SK-N-SH treated with all-trans-retinoic acid at 6 μM for 48 hours (cell line): ENCODE data around the gene IFNGR1.
"Not testable (repeated sequence)": the region's sequence is repeated elsewhere in the genome, so short reads cannot be mapped to it uniquely, and the experiment has no call there.

Experiments
- ATAC-seq: fragments of 200-7000 bp; cut with Tn5 transposase; 3 replicates; pipeline ENCODE4 v1.9.1; 2020; ENCODE audit warnings: mild to moderate bottlenecking, moderate library complexity
- ARNTL ChIP-seq: fragments of 450-650 bp; formaldehyde crosslinking; IDR thresholded peaks from 2 replicates; pipeline ENCODE4 v1.5.0; 2020; ENCODE audit warnings: low read depth, mild to moderate bottlenecking, moderate library complexity, borderline replicate concordance
- BACH2 ChIP-seq: fragments of 250-450 bp; sonication (Bioruptor Pico); IDR thresholded peaks from 2 replicates; pipeline ENCODE4 v1.9.0; 2021; ENCODE audit warnings: mild to moderate bottlenecking, borderline replicate concordance
- CREB5 ChIP-seq: fragments of 250-450 bp; sonication (Bioruptor Pico); IDR thresholded peaks from 2 replicates; pipeline ENCODE4 v1.5.1; 2020; ENCODE audit warnings: low read depth, mild to moderate bottlenecking, moderate library complexity
- CSRNP3 ChIP-seq: fragments of 250-450 bp; sonication (Bioruptor Pico); IDR thresholded peaks from 2 replicates; pipeline ENCODE4 v1.5.1; 2021; ENCODE audit warnings: mild to moderate bottlenecking, moderate library complexity
- ESRRG ChIP-seq: fragments of 250-450 bp; sonication (Bioruptor Pico); IDR thresholded peaks from 2 replicates; pipeline ENCODE4 v1.6.1; 2021; ENCODE audit warnings: mild to moderate bottlenecking
- OSR1 ChIP-seq: fragments of 250-450 bp; sonication (Bioruptor Pico); IDR thresholded peaks from 2 replicates; pipeline ENCODE4 v1.8.0; 2022; ENCODE audit warnings: moderate library complexity, mild to moderate bottlenecking, inconsistent platforms
- PATZ1 ChIP-seq: fragments of 250-450 bp; sonication (Bioruptor Pico); IDR thresholded peaks from 2 replicates; pipeline ENCODE4 v1.8.0; 2020; ENCODE audit warnings: mild to moderate bottlenecking, moderate library complexity, borderline replicate concordance
- POU6F1 ChIP-seq: fragments of 250-450 bp; sonication (Bioruptor Pico); IDR thresholded peaks from 2 replicates; pipeline ENCODE4 v1.8.0; 2021; ENCODE audit warnings: low read depth, mild to moderate bottlenecking, moderate library complexity, borderline replicate concordance
- PPARA ChIP-seq: fragments of 250-450 bp; sonication (Bioruptor Pico); IDR thresholded peaks from 2 replicates; pipeline ENCODE4 v1.5.0; 2020; ENCODE audit warnings: mild to moderate bottlenecking, borderline replicate concordance
- RARB ChIP-seq: fragments of 250-450 bp; sonication (Bioruptor Pico); IDR thresholded peaks from 2 replicates; pipeline ENCODE4 v1.8.0; 2021; ENCODE audit warnings: mild to moderate bottlenecking, moderate library complexity
- SNAI2 ChIP-seq: fragments of 250-450 bp; sonication (Bioruptor Pico); IDR thresholded peaks from 2 replicates; pipeline ENCODE4 v1.5.0; 2020; ENCODE audit warnings: mild to moderate bottlenecking, moderate library complexity
- TCF4 ChIP-seq: fragments of 250-450 bp; sonication (Bioruptor Pico); IDR thresholded peaks from 2 replicates; pipeline ENCODE4 v1.8.0; 2021; ENCODE audit warnings: mild to moderate bottlenecking, moderate library complexity, borderline replicate concordance
- TOX ChIP-seq: fragments of 250-450 bp; sonication (Bioruptor Pico); IDR thresholded peaks from 2 replicates; pipeline ENCODE4 v1.8.0; 2021; ENCODE audit warnings: mild to moderate bottlenecking, moderate library complexity, borderline replicate concordance
- TSHZ2 ChIP-seq: fragments of 250-450 bp; sonication (Bioruptor Pico); IDR thresholded peaks from 2 replicates; pipeline ENCODE4 v1.5.0; 2020; ENCODE audit warnings: mild to moderate bottlenecking, moderate library complexity
- ZFP3 ChIP-seq: fragments of 250-450 bp; sonication (Bioruptor Pico); IDR thresholded peaks from 2 replicates; pipeline ENCODE4 v1.5.0; 2020; ENCODE audit warnings: mild to moderate bottlenecking, moderate library complexity
- ZFP30 ChIP-seq: fragments of 450-650 bp; formaldehyde crosslinking; IDR thresholded peaks from 2 replicates; pipeline ENCODE4 v1.5.0; 2022; ENCODE audit warnings: mild to moderate bottlenecking, moderate library complexity
- ZNF565 ChIP-seq: fragments of 450-650 bp; formaldehyde crosslinking; conservative IDR thresholded peaks from 2 replicates; pipeline ENCODE4 v1.5.0; 2020; ENCODE audit warnings: low read depth, mild to moderate bottlenecking, moderate library complexity
- ZNF70 ChIP-seq: fragments of 450-650 bp; formaldehyde crosslinking; IDR thresholded peaks from 2 replicates; pipeline ENCODE4 v1.5.0; 2020; ENCODE audit warnings: mild to moderate bottlenecking, moderate library complexity
- ZNF8 ChIP-seq: fragments of 450-650 bp; formaldehyde crosslinking; IDR thresholded peaks from 2 replicates; pipeline ENCODE4 v1.5.0; 2020; ENCODE audit warnings: mild to moderate bottlenecking, moderate library complexity

The IFNGR1 gene

GRCh38 chr6:137210903-137211302 is 8.3 kb downstream of the IFNGR1 start:
- ATAC-seq, result no peak
- TF ChIP-seq POU6F1 (CRISPR knock-in tag) (no peak), PPARA (CRISPR knock-in tag) (no peak), ZFP30 (CRISPR knock-in tag) (no peak), OSR1 (CRISPR knock-in tag) (no peak), ZNF8 (no peak), ZFP3 (CRISPR knock-in tag) (no peak), TSHZ2 (CRISPR knock-in tag) (no peak), BACH2 (CRISPR knock-in tag) (no peak)

GRCh38 chr6:137208279-137208678 is 10.9 kb downstream of the IFNGR1 start:
- no peak for ATAC-seq
- TF ChIP-seq CSRNP3 (CRISPR knock-in tag) (no peak), TOX (no peak), TSHZ2 (CRISPR knock-in tag) (no peak), ARNTL (no peak), ESRRG (CRISPR knock-in tag) (no peak), BACH2 (CRISPR knock-in tag) (no peak), PATZ1 (CRISPR knock-in tag) (no peak), TCF4 (CRISPR knock-in tag) (no peak), CREB5 (CRISPR knock-in tag) (no peak), ZNF70 (no peak), ZNF565 (no peak), PPARA (CRISPR knock-in tag) (no peak), OSR1 (CRISPR knock-in tag) (no peak), ZFP30 (CRISPR knock-in tag) (no peak), SNAI2 (CRISPR knock-in tag) (no peak), ZFP3 (CRISPR knock-in tag) (no peak), RARB (CRISPR knock-in tag) (no peak)
- TF ChIP-seq, all 23 proteins: peak for 0

GRCh38 chr6:137207457-137207856 is 11.7 kb downstream of the IFNGR1 start:
- not testable (repeated sequence) for ATAC-seq
